ENCODE measurements around the gene DHH. TPM values are rescaled to one million over a fixed set of nuclear protein-coding genes. Genes with fewer than 3 reads are reported as not detected.

Gene DHH
- total and polyA plus RNA-seq, 9 of the 15 experiments (the other 6 are each of a cell fraction or from before 2014, with no cell fraction given) = 0.07 to 2.6 (median 0.54) TPM

DNA sequence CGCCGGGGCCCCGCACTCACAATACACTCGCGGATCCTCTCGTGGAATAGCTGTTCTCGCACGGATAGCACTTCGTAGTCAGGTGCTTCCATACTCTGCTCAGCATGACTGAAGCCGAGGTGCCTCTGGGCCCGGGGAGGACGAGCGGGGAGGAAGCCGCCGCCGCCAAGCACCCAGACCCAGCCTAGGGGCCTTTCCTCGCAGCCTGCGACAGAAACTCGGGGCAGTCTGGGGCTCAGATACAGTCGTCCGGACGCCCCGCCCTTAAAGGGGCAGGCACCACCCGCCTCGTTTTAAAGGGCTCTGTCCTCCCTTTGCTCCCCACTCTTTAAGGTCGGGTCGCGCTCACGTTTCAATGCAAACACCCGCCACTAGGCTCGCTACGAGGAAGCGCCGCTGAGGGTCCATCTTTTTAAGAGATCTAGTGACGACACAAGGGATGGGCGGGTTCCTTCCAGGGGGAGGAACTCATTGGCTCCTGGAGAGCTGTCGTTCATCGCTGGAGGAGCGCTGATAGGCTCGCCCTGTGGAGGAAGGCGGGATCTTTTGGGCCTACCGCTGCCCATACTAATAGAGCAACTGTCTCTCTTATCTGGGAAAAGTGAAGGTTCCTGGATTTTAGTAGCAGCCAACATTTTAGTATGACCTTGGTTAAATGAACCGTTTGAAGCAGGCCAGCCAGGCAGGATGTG, 16.0 kb upstream of the DHH start, which contains the start of gene LMBR1L (continued):
- TF ChIP-seq HMGXB4 (CRISPR knock-in tag; IDR thresholded peaks at IDR 0.05) (no peak), RBM14 (IDR thresholded peaks at IDR 0.05; ENCODE audit: borderline replicate concordance, insufficient read depth, low read depth, low read length) (no peak), CREB1 (IDR thresholded peaks at IDR 0.05) (peak; percentile 90), CREB1 (CRISPR knock-in tag; IDR thresholded peaks at IDR 0.05) (peak; percentile 91), E2F6 (IDR thresholded peaks at IDR 0.05; ENCODE audit: borderline replicate concordance in 1 of 2, extremely low read depth in 1 of 2, insufficient read depth in 1 of 2, insufficient read length in 1 of 2, low read depth in 1 of 2, low read length in 1 of 2, poor library complexity in 1 of 2, severe bottlenecking in 1 of 2) (peak in 1 of 2 experiments; percentile 25), PRDM10 (IDR thresholded peaks at IDR 0.05; ENCODE audit: partially characterized antibody) (peak; percentile 8), SUPT5H (IDR thresholded peaks at IDR 0.05) (peak; percentile 66), TFAP4 (CRISPR knock-in tag; IDR thresholded peaks at IDR 0.05; ENCODE audit: borderline replicate concordance) (peak; percentile 78; the same call in 1 of the 2 replicates), FOXK2 (conservative IDR thresholded peaks at IDR 0.05 in 1 of 2, IDR thresholded peaks at IDR 0.05 in 1 of 2; ENCODE audit: low read depth in 2 of 2) (peak; percentile 30 to 45; a peak in 1 of 4 replicates), ZBTB17 (CRISPR knock-in tag; IDR thresholded peaks at IDR 0.05) (peak; percentile 59; the same call in 1 of the 2 replicates), TAF1 (IDR thresholded peaks at IDR 0.05; ENCODE audit: control insufficient read depth, extremely low read depth, insufficient read depth, low read length, severe bottlenecking) (peak; percentile 69), ZBTB8A (IDR thresholded peaks at IDR 0.05; ENCODE audit: partially characterized antibody) (no peak), BHLHE40 (IDR thresholded peaks at IDR 0.05; ENCODE audit: low read length) (peak; percentile 95)
- TF ChIP-seq, protein P1, sequence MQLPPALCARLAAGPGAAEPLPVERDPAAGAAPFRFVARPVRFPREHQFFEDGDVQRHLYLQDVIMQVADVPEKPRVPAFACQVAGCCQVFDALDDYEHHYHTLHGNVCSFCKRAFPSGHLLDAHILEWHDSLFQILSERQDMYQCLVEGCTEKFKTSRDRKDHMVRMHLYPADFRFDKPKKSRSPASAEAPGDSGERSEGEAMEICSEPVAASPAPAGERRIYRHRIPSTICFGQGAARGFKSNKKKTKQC (CRISPR knock-in tag; IDR thresholded peaks at IDR 0.05) = peak; percentile 54; the same call in 1 of the 2 replicates
- TF ChIP-seq, protein P2, sequence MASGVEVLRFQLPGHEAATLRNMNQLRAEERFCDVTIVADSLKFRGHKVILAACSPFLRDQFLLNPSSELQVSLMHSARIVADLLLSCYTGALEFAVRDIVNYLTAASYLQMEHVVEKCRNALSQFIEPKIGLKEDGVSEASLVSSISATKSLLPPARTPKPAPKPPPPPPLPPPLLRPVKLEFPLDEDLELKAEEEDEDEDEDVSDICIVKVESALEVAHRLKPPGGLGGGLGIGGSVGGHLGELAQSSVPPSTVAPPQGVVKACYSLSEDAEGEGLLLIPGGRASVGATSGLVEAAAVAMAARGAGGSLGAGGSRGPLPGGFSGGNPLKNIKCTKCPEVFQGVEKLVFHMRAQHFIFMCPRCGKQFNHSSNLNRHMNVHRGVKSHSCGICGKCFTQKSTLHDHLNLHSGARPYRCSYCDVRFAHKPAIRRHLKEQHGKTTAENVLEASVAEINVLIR (CRISPR knock-in tag; IDR thresholded peaks at IDR 0.05) = peak; percentile 81
